Neural cell (in vitro differentiated cells): ENCODE results near the gene LZTR1.

ENCODE experiments used
- CTCF ChIP-seq: fragments of 450-650 bp; IDR thresholded peaks from 2 replicates; pipeline ENCODE4 v1.5.1; 2014; ENCODE audit warnings: antibody characterized with exemption, mild to moderate bottlenecking, moderate library complexity; ENCODE audit not compliant: poor library complexity, severe bottlenecking
- EZH2 ChIP-seq: fragments of 200-600, 300-800 bp; shearing (Covaris generic), sonication (generic); IDR thresholded peaks from 2 replicates; pipeline ENCODE4 v1.6.1; 2014; ENCODE audit warnings: antibody characterized with exemption, low read length, borderline replicate concordance, mild to moderate bottlenecking; ENCODE audit not compliant: insufficient read depth, poor library complexity, severe bottlenecking
- RAD21 ChIP-seq: fragments of 450-650 bp; conservative IDR thresholded peaks from 2 replicates; pipeline ENCODE4 v1.6.1; 2014; ENCODE audit warnings: antibody characterized with exemption, mild to moderate bottlenecking, moderate library complexity
- REST ChIP-seq: IDR thresholded peaks from 2 replicates; pipeline ENCODE4 v1.6.1; 2012; ENCODE audit warnings: borderline replicate concordance
- SMC3 ChIP-seq: fragments of 450-650 bp; conservative IDR thresholded peaks from 2 replicates; pipeline ENCODE4 v1.6.1; 2014; ENCODE audit warnings: antibody characterized with exemption, mild to moderate bottlenecking, moderate library complexity; ENCODE audit not compliant: poor library complexity
- TAF1 ChIP-seq: IDR thresholded peaks from 2 replicates; pipeline ENCODE4 v1.6.1; 2012; ENCODE audit warnings: low read depth

GRCh38 chr22:21034989-21035388 lies 52.9 kb downstream of the LZTR1 start:
- TF ChIP-seq TAF1, result no peak
- TF ChIP-seq EZH2, result no peak
- no peak for TF ChIP-seq REST
- no peak for TF ChIP-seq SMC3
- no peak for TF ChIP-seq CTCF
- TF ChIP-seq RAD21, result no peak
